T-helper 1 cell (primary cell): ENCODE measurements around the gene FBXO45.
"Not testable (repeated sequence)": the region's sequence is repeated elsewhere in the genome, so short reads cannot be mapped to it uniquely, and the experiment has no call there.

Source experiments
- DNase-seq, 5 donors: peaks; one replicate each; pipeline ENCODE4 v3.0.0-alpha.2; 2012 to 2020
- total RNA-seq, 4 donors: gene quantifications; one replicate each; lab custom pipeline; 2026; lab: John Stamatoyannopoulos, UW

Gene FBXO45
- total RNA-seq: 14.2 to 17.8 (median 15.0) reads per million in 4 donors

DNA sequence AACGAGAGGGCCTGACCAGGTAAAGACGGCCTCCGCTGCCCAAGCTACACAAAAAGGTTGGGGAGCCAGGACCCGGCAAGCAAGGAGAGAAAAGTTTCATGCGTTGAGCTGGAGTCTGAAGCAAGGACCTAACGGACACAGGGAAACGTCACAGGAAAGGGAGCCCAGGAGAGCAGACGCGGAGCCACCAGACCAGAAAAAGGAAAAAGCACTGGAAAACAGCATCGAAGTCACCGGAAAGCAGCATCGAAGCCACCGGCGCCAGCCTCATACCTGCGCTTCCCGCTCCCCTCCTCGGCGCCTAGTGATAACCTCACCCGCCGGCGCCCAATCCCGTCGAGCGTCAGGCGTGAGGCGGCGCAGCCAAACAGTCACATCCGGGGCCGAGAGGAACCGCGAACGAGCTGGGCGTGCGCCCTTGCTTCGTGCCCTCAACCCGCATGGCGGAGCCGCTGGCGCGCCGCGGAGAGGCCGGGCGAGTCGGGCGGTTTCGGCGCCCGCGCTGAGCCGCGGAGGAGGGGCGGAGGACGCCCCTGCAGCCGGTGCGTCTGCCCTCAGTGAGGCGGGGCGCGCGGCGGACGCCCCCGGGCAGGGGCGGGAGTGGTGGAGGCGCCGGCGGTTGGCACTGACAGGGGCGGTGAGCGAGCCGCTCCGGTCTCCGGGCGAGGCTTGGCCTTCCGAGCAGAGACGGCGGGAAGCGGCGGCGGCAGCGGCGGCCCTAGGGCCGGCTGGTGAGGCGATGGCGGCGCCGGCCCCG is at the start of gene FBXO45, which contains the start of gene WDR53:
TSS of gene FBXO45 (plus strand) at position 415 of the 757 bp plus-strand sequence. CDS start at position 740, 325 bp downstream.
TSS of gene WDR53 (minus strand) at position 309 of the 757 bp plus-strand sequence. CDS start 7,079 bp downstream, outside the sequence.
- peak; percentile 90 to 96 (median 93) for DNase-seq

DNA sequence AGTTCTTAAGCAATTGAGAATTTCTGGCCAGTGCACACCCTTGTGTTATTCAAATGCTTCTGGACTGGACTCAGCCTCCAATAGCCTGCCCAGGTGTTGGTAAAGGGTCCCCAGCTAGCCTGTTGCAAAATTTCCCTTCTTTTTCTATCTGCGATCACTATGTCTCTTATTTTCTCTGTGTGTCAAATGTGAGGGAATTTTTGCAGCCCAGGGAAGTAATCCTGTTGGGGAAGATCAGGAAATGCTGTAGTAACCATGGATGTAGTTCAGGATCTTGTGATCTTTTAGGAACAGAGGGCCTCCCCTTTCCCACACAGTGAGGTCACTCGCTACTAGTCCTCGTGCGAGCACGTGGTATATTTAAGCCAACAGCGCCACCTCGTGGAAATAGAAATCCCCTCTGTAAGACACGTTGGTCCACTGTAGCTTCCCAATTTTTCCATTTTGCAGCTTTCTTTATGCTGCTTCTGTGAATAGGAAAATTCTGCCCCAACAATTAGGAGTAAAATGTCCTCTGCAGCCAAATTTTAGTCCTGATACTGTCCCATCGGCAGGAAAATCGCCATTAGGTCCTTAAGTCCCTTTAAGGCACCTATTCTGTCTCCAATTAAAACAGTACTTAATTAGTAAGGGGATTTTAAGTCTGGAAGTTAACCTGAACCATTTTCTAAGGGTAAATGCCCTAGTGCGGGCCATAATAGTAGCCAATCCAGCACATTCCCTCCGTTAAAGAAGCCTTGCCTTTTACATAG is 49.3 kb upstream of the FBXO45 start:
- peak in 4 of 5 donors; percentile 31 to 56 (median 48) for DNase-seq

DNA sequence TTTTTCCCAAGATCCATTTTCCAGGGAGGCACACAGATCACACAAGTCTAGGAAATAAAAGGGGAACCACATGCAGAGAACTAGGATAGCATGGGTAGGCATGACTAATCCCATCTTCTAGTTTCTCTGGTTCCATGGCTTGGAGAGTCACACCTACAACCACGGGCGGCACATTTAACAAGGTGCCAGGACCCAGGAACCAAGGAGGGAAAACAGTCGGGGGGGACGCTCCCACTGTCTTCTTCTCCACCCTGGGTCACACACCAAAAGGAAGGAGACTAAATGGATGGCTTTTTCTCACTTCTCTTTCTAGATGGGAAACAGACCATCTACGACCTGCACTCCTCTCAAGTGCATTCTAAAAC is 48.8 kb upstream of the FBXO45 start:
- peak in 1 of 5 donors; percentile 10 for DNase-seq

DNA sequence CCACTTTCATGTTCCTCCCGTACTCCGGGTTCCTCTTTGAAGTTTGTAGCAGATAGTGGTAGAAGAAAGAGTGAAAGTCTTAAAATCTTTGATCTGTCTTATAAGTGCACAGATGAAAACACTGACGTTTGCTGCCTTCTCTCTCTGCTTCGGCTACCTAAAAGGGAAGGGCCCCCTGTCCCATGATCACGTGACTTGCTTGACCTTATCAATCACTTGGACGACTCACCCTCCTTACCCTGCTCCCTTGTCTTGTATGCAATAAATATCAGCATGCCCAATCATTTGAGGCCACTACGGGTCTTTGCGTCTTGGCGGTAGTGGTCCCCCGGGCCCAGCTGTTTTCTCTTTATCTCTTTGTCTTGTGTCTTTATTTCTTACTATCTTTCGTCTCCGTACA is 47.2 kb upstream of the FBXO45 start:
- DNase-seq: not testable (repeated sequence)

DNA sequence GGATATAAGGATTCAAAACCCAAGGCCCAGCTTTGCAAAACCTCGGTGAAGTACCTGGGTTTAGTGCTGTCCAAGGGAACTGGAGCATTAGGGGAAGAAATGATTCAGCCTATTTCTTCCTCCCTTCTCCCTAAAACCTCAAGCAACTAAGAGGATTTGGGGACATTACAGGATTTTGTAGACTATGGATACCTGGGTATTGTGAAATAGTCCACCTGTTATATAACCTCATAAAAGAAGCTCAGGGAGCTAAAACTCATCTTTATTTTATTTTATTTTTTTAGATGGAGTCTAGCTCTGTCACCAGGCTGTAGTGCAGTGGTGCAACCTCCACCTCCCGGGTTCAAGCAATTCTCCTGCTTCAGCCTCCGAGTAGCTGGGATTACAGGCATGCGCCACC is 44.6 kb upstream of the FBXO45 start:
- DNase-seq: no peak

GRCh38 chr3:196524527-196524926 is 43.9 kb upstream of the FBXO45 start:
- DNase-seq: no peak

DNA sequence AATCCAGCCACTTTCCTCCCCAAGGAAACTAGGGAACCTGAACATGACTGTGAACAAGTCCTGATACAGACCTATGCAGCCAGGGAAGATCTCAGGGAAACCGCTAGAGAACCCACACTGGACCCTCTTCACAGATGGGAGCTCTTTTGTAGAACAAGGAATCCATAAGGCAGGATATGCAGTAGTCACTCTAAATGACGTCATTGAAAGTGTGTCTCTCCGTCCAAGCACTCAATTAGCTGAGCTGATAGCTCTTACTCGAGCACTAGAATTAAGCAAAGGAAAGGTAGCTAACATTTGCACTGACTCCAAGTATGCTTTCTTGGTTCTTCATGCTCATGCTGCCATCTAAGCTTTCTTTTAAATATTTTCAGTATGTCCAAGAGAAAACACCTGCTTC is 43.3 kb upstream of the FBXO45 start:
- no peak for DNase-seq

DNA sequence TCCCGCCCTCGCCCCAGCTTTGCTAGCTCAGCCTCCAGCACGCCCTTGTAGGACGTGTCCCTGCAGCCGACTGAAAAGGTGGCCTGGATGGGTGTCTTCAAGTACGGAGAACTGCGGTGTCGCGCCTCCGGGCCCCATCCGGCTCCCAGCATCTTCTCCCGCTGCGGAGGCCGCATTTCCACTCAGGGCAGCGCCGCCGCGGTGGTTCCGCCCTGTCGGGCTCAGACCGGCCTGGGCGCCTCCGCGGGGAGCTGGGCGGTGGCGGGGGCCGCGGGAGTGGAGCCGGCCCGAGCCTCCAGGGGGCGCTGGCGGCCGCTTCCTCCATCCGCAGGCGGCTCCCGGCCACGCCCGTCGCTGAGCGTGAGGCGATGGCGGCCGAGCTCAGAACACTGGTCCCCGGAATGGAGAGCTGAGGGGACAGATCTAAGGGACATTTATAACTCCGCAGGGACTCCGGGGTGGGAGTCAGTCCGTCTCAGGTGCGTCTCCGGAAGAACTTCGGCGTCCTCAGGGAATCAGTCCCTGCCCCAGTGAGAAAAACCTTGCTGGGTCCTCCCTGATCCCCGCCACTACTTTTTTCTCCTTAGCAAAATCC is 39.7 kb upstream of the FBXO45 start:
- DNase-seq: peak; percentile 54 to 85 (median 62)

- DNase-seq: no peak
Observed at GRCh38 chr3:196531418-196531817, 37.0 kb upstream of the FBXO45 start.

GRCh38 chr3:196533260-196533681 is 35.2 kb upstream of the FBXO45 start:
- no peak for DNase-seq

DNA sequence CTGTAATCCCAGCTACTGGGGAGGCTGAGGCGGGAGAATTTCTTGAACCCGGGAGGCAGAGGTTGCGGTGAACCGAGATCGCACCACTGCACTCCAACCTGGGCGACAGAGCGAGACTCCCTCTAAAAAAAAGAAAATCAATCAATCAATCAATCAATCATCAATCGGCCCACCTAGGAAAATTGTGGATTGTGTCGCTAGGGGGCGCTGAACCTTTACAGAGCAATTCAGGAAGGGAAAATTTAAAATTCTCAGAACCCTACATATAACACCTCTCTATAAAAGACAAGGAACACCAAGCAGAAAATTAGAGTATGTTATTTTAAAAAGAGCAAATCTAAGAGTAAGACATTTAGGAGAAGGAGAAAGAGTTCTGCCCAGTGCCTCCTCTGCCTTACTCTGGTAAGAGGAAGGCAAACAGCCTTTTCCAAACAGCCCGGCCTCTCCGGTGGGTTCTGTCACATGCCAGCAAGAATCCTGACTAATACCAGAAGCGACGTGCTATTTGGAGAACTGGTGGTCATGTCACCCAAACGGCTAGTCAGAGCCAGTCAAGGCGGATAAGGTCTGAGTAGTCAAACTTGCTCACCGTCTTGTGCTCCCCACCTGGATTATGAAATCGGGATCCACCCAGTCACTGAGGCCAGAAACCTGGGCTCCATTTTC is 31.0 kb upstream of the FBXO45 start:
- DNase-seq: peak; percentile 22 to 72 (median 42)

DNA sequence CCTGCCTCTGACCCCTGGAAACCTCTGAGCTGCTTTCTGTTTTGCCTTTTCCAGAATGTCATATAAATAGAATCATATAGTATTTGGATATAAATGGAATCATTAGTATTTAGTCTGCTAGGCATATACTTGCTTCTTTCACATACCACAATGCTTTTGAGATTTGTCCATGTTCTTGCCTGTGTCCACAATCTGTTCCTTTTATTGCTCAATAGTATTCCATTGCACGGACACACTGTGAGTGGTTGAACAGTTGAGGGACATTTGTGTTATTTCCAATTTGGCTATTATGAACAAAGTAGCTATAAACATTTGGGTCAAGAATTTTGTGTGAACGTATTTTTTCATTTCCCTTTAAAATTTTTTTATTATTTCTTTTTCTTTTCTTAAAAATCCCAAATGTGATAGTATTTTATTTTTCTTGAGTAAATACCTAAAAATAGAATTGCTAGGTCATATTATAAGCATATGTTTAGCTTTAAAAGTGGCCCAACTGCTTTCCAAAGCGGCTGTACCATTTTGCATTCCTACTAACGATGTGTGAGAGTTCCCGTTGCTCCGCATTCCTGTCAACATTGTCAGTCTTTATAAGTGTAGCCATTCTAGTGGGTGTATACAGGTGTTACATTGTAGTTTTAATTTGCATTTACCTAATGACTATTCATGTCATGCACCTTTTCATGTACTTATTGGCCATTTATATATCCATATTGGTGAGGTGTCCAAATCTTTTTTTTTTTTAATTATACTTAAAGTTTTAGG is 26.6 kb upstream of the FBXO45 start:
- DNase-seq: no peak

DNA sequence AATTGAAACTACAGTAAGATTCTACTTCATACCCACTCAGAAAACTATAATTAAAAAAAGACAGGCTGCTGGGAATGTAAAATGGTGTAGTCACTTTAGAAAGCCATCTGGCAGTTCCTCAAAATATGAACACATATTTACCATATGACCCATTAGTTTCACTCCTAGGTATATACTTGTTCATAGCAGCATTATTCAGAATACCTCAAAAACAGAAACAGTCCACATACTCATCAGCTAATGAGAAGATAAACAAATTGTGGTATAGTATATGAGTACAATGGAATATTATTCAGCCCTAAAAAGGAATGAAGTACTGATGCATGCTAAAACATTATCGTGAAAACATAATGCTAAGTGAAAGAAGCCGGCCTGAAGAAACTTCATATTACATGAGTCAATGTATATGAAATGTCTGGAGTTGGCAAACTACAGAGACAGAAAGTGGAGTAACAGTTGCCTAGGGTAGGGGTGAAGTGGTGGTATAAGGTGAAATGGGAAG is 23.9 kb upstream of the FBXO45 start:
- DNase-seq: no peak

- no peak for DNase-seq
Observed at GRCh38 chr3:196546537-196546936, 21.9 kb upstream of the FBXO45 start.

GRCh38 chr3:196547067-196547466 is 21.4 kb upstream of the FBXO45 start:
- DNase-seq: no peak

DNA sequence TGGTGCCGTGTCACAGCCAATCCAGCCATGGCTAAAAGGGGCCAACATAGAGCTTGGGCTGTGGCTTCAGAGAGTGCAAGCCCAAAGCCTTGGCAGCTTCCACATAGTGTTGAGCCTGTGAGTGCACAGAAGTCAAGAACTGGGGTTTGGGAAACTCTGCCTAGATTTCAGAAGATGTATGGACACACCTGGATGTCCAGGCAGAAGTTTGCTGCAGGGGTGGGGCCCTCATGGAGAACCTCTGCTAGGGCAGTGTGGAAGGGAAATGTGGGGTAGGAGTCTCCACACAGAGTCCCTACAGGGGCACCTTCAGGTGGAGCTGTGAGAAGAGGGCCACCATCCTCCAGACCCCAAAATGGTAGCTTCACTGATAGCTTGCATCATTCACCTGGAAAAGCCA is 19.1 kb upstream of the FBXO45 start:
- not testable (repeated sequence) for DNase-seq

- DNase-seq: not testable (repeated sequence)
Observed at GRCh38 chr3:196550172-196550571, 18.3 kb upstream of the FBXO45 start.

GRCh38 chr3:196552253-196552652 is 16.2 kb upstream of the FBXO45 start:
- DNase-seq: no peak

- no peak for DNase-seq
Observed at GRCh38 chr3:196553551-196553950, 14.9 kb upstream of the FBXO45 start.

GRCh38 chr3:196554205-196554604 is 14.3 kb upstream of the FBXO45 start:
- no peak for DNase-seq

DNA sequence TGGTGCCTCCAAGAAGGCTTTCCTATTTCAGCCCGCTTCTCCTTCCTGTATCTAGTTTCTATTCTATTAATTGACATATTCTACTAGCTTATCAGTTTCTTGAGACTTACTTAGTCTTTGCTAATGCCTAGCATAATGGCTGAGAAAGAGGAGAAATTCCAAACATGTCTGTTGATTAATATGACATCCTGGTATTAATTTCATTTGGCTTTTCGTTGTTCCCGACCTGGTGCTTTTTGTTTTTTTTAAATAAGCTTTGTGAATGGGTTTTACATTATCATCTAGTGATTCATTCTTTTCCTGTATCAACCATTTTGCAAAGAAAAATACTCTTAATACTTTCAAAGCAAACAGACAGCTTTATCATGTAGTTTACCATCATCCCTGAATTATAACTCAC is 13.2 kb upstream of the FBXO45 start:
- DNase-seq: no peak

- DNase-seq: no peak
Observed at GRCh38 chr3:196557236-196557635, 11.2 kb upstream of the FBXO45 start.
